Measurements from ENCODE around the gene ANKRD10. TPM values are rescaled to one million over a fixed set of nuclear protein-coding genes. Genes with fewer than 3 reads are reported as not detected.

ANKRD10 gene
- total RNA-seq, 2 experiments from 2014 or later = 101 to 111 TPM

GRCh38 chr13:110907301-110907700, 7.6 kb downstream of the ANKRD10 start:
- peaks cover 60% of the 10 kb centered on the region for H3K36me3 Mint-ChIP-seq (ENCODE audit: low read depth)
- POLR2A ChIA-PET = no interaction called here
- peaks cover 53% of the 10 kb centered on the region for H3K4me1 Mint-ChIP-seq

GRCh38 chr13:110904748-110905147, 10.1 kb downstream of the ANKRD10 start:
- H3K4me3 Mint-ChIP-seq = no peak overlapping the region
- no peak for DNase-seq
- H3K4me1 Mint-ChIP-seq = peaks cover 33% of the 10 kb centered on the region
- ChIA-PET CTCF (interaction anchor here (1.7 to 2.3 kb wide), 3 partner anchors 9 to 12 kb away, joined by 5 to 8 read pairs (median 6); partner anchors contain the start of gene ANKRD10), POLR2A (interaction anchor here (1.3 kb wide), 1 partner anchor 9 kb away, joined by 4 read pairs; no protein-coding TSS in a partner anchor)
- no peaks in the 10 kb centered on the region for H3K9me3 Mint-ChIP-seq
- H3K27ac Mint-ChIP-seq = no peak overlapping the region
- peaks cover 55% of the 10 kb centered on the region for H3K36me3 Mint-ChIP-seq (ENCODE audit: low read depth)
- H3K27me3 Mint-ChIP-seq = no peaks in the 10 kb centered on the region

More at GRCh38 chr13:110907301-110907700, 7.6 kb downstream of the ANKRD10 start:
- CTCF ChIA-PET = interaction anchor here (1.3 kb wide), 1 partner anchor 8 kb away, joined by 3 read pairs; no protein-coding TSS in a partner anchor
- Mint-ChIP-seq H3K9me3 (no peaks in the 10 kb centered on the region), H3K27ac (no peak overlapping the region), H3K27me3 (no peaks in the 10 kb centered on the region), H3K4me3 (no peak overlapping the region)
- no peak for DNase-seq

GRCh38 chr13:110902370-110902769, 12.5 kb downstream of the ANKRD10 start:
- Mint-ChIP-seq H3K27me3 (no peaks in the 10 kb centered on the region), H3K4me3 (no peak overlapping the region), H3K27ac (no peak overlapping the region), H3K9me3 (no peaks in the 10 kb centered on the region), H3K36me3 (ENCODE audit: low read depth) (peaks cover 48% of the 10 kb centered on the region), H3K4me1 (peaks cover 15% of the 10 kb centered on the region)
- CTCF ChIA-PET = interaction anchor here (0.9 kb wide), 1 partner anchor 13 kb away, joined by 5 read pairs; no protein-coding TSS in a partner anchor
- no peak for DNase-seq
- POLR2A ChIA-PET = no interaction called here

- H3K4me3 Mint-ChIP-seq = no peak overlapping the region
- no peak overlapping the region for H3K27ac Mint-ChIP-seq
- H3K9me3 Mint-ChIP-seq = no peaks in the 10 kb centered on the region
- POLR2A ChIA-PET = no interaction called here
- H3K36me3 Mint-ChIP-seq (ENCODE audit: low read depth) = peaks cover 21% of the 10 kb centered on the region
- DNase-seq = no peak
- no peaks in the 10 kb centered on the region for H3K4me1 Mint-ChIP-seq
- CTCF ChIA-PET = no interaction called here
- H3K27me3 Mint-ChIP-seq = no peaks in the 10 kb centered on the region
Measured at GRCh38 chr13:110897521-110897920, 17.3 kb downstream of the ANKRD10 start.

GRCh38 chr13:110897014-110897413, 17.9 kb downstream of the ANKRD10 start:
- Mint-ChIP-seq H3K4me1 (no peaks in the 10 kb centered on the region), H3K4me3 (no peak overlapping the region), H3K9me3 (no peaks in the 10 kb centered on the region), H3K27ac (no peak overlapping the region), H3K27me3 (no peaks in the 10 kb centered on the region), H3K36me3 (ENCODE audit: low read depth) (peaks cover 23% of the 10 kb centered on the region)
- DNase-seq = no peak
- ChIA-PET POLR2A (no interaction called here), CTCF (interaction anchor here (1.1 kb wide), 1 partner anchor 12 kb away, joined by 5 read pairs; no protein-coding TSS in a partner anchor)

- ChIA-PET POLR2A (no interaction called here), CTCF (interaction anchor here (1.3 to 1.8 kb wide), 4 partner anchors 11 to 47 kb away, joined by 3 to 5 read pairs (median 4); partner anchors contain the start of gene ANKRD10)
- no peaks in the 10 kb centered on the region for H3K27me3 Mint-ChIP-seq
- no peaks in the 10 kb centered on the region for H3K9me3 Mint-ChIP-seq
- DNase-seq = no peak
- no peaks in the 10 kb centered on the region for H3K4me1 Mint-ChIP-seq
- H3K27ac Mint-ChIP-seq = no peak overlapping the region
- no peak overlapping the region for H3K4me3 Mint-ChIP-seq
- H3K36me3 Mint-ChIP-seq (ENCODE audit: low read depth) = peaks cover 15% of the 10 kb centered on the region
Measured at GRCh38 chr13:110894086-110894485, 20.8 kb downstream of the ANKRD10 start.

GRCh38 chr13:110893571-110893970, 21.3 kb downstream of the ANKRD10 start:
- Mint-ChIP-seq H3K27me3 (no peaks in the 10 kb centered on the region), H3K4me3 (no peak overlapping the region), H3K27ac (no peak overlapping the region), H3K9me3 (no peaks in the 10 kb centered on the region), H3K4me1 (no peaks in the 10 kb centered on the region), H3K36me3 (ENCODE audit: low read depth) (peaks cover 15% of the 10 kb centered on the region)
- ChIA-PET CTCF (interaction anchor here (1.3 to 1.8 kb wide), 3 partner anchors 10 to 47 kb away, joined by 3 to 5 read pairs (median 3); no protein-coding TSS in a partner anchor), POLR2A (no interaction called here)
- no peak for DNase-seq

GRCh38 chr13:110890279-110891165, 24.3 kb downstream of the ANKRD10 start:
- POLR2A ChIA-PET = no interaction called here

GRCh38 chr13:110888390-110888789, 26.5 kb downstream of the ANKRD10 start:
- CTCF ChIA-PET = no interaction called here
- H3K4me3 Mint-ChIP-seq = no peak overlapping the region
- H3K27ac Mint-ChIP-seq = no peak overlapping the region
- H3K9me3 Mint-ChIP-seq = no peaks in the 10 kb centered on the region
- peaks cover 16% of the 10 kb centered on the region for H3K4me1 Mint-ChIP-seq
- DNase-seq = no peak
- peaks cover 7% of the 10 kb centered on the region for H3K36me3 Mint-ChIP-seq (ENCODE audit: low read depth)
- H3K27me3 Mint-ChIP-seq = no peaks in the 10 kb centered on the region
- POLR2A ChIA-PET = no interaction called here

More at GRCh38 chr13:110890279-110891165, 24.3 kb downstream of the ANKRD10 start:
- Mint-ChIP-seq H3K4me1 (peaks cover 2% of the 10 kb centered on the region), H3K27ac (no peak overlapping the region), H3K9me3 (no peaks in the 10 kb centered on the region), H3K27me3 (no peaks in the 10 kb centered on the region), H3K36me3 (ENCODE audit: low read depth) (peaks cover 9% of the 10 kb centered on the region), H3K4me3 (no peak overlapping the region)
- no peak for DNase-seq
- CTCF ChIA-PET = no interaction called here

GRCh38 chr13:110887597-110888333, 27.1 kb downstream of the ANKRD10 start:
- ChIA-PET POLR2A (no interaction called here), CTCF (interaction anchor here (1.0 kb wide), 1 partner anchor 22 kb away, joined by 3 read pairs; no protein-coding TSS in a partner anchor)
- H3K27me3 Mint-ChIP-seq = no peaks in the 10 kb centered on the region
- H3K36me3 Mint-ChIP-seq (ENCODE audit: low read depth) = peaks cover 5% of the 10 kb centered on the region
- no peak for DNase-seq
- H3K27ac Mint-ChIP-seq = peak overlapping the region; percentile 0
- no peaks in the 10 kb centered on the region for H3K9me3 Mint-ChIP-seq
- no peak overlapping the region for H3K4me3 Mint-ChIP-seq
- peaks cover 19% of the 10 kb centered on the region for H3K4me1 Mint-ChIP-seq

GRCh38 chr13:110886870-110887596, 27.8 kb downstream of the ANKRD10 start:
- CTCF ChIA-PET = interaction anchor here (1.0 kb wide), 1 partner anchor 23 kb away, joined by 3 read pairs; no protein-coding TSS in a partner anchor
- H3K27me3 Mint-ChIP-seq = no peaks in the 10 kb centered on the region
- H3K36me3 Mint-ChIP-seq (ENCODE audit: low read depth) = no peaks in the 10 kb centered on the region
- no peak overlapping the region for H3K4me3 Mint-ChIP-seq
- DNase-seq = no peak
- no peak overlapping the region for H3K27ac Mint-ChIP-seq
- POLR2A ChIA-PET = no interaction called here
- H3K9me3 Mint-ChIP-seq = no peaks in the 10 kb centered on the region
- peaks cover 19% of the 10 kb centered on the region for H3K4me1 Mint-ChIP-seq

Data from activated CD4-positive, alpha-beta T cell treated with anti-CD3 and anti-CD28 coated beads, Interleukin-2, amount 10 ng/mL, durations not matched to agents 7 days and 5 days (primary cell).